ENCODE data around the gene RERE.

GRCh38 chr1:8434101-8434500, 383.3 kb downstream of the RERE start:
- TF ChIP-seq CTCF (IDR thresholded peaks at IDR 0.05) = no peak
- no peak for TF ChIP-seq POLR2AphosphoS5 (IDR thresholded peaks at IDR 0.05; ENCODE audit: insufficient read depth in 1 of 2, low read depth in 1 of 2)
